ENCODE measurements around the gene KRTAP10-3. TPM values are rescaled to one million over a fixed set of nuclear protein-coding genes. Genes with fewer than 3 reads are reported as not detected.

KRTAP10-3 gene
- total and polyA plus RNA-seq, 9 of the 15 experiments (the other 6 are each of a cell fraction or from before 2014, with no cell fraction given): not detected

Other genes starting within 250 kb of the KRTAP10-3 start
Only the 7 nearest of the 20 such genes appear.
- gene KRTAP10-1, start 18.6 kb downstream of the KRTAP10-3 start, total RNA-seq (2014; rRNA removed): not detected in 2 replicates
- not detected in 2 replicates for gene KRTAP10-1, start 18.6 kb downstream of the KRTAP10-3 start, total RNA-seq (2014; rRNA removed; fragmentation: Illumina TruSeq; extraction: Trizol)
- not detected in 2 replicates for gene KRTAP10-1, start 18.6 kb downstream of the KRTAP10-3 start, total RNA-seq (2015; rRNA removed; fragmentation: Illumina TruSeq; extraction: Trizol)
- gene KRTAP10-1, start 18.6 kb downstream of the KRTAP10-3 start, total RNA-seq (2021): not detected in 2 replicates
- gene KRTAP10-1, start 18.6 kb downstream of the KRTAP10-3 start, polyA plus RNA-seq (2011; rRNA removed): not detected in 2 replicates
- gene KRTAP10-1, start 18.6 kb downstream of the KRTAP10-3 start, polyA plus RNA-seq (2014; fragmentation: Illumina TruSeq; extraction: Trizol): not detected in 2 replicates
- not detected for gene KRTAP10-1, start 18.6 kb downstream of the KRTAP10-3 start, polyA plus RNA-seq (2014; fragmentation: Nextera tagmentation; extraction: Ambion mirVana)
- not detected in 2 replicates for gene KRTAP10-1, start 18.6 kb downstream of the KRTAP10-3 start, polyA plus RNA-seq (2014; rRNA removed)
- not detected in 2 replicates for gene KRTAP10-2, start 7.3 kb downstream of the KRTAP10-3 start, total RNA-seq (2014; rRNA removed)
- not detected in 2 replicates for gene KRTAP10-2, start 7.3 kb downstream of the KRTAP10-3 start, total RNA-seq (2014; rRNA removed; fragmentation: Illumina TruSeq; extraction: Trizol)
- not detected in 2 replicates for gene KRTAP10-2, start 7.3 kb downstream of the KRTAP10-3 start, total RNA-seq (2015; rRNA removed; fragmentation: Illumina TruSeq; extraction: Trizol)
- gene KRTAP10-2, start 7.3 kb downstream of the KRTAP10-3 start, total RNA-seq (2021): not detected in 2 replicates
- gene KRTAP10-2, start 7.3 kb downstream of the KRTAP10-3 start, polyA plus RNA-seq (2011; rRNA removed): not detected in 2 replicates
- gene KRTAP10-2, start 7.3 kb downstream of the KRTAP10-3 start, polyA plus RNA-seq (2014; fragmentation: Illumina TruSeq; extraction: Trizol): not detected in 2 replicates
- gene KRTAP10-2, start 7.3 kb downstream of the KRTAP10-3 start, polyA plus RNA-seq (2014; fragmentation: Nextera tagmentation; extraction: Ambion mirVana): not detected
- not detected in 2 replicates for gene KRTAP10-2, start 7.3 kb downstream of the KRTAP10-3 start, polyA plus RNA-seq (2014; rRNA removed)
- gene KRTAP10-4, start 14.9 kb upstream of the KRTAP10-3 start, total RNA-seq (2014; rRNA removed): not detected in 2 replicates
- not detected in 2 replicates for gene KRTAP10-4, start 14.9 kb upstream of the KRTAP10-3 start, total RNA-seq (2014; rRNA removed; fragmentation: Illumina TruSeq; extraction: Trizol)
- gene KRTAP10-4, start 14.9 kb upstream of the KRTAP10-3 start, total RNA-seq (2015; rRNA removed; fragmentation: Illumina TruSeq; extraction: Trizol): not detected in 2 replicates
- not detected in 2 replicates for gene KRTAP10-4, start 14.9 kb upstream of the KRTAP10-3 start, total RNA-seq (2021)
- not detected in 2 replicates for gene KRTAP10-4, start 14.9 kb upstream of the KRTAP10-3 start, polyA plus RNA-seq (2011; rRNA removed)
- not detected in 2 replicates for gene KRTAP10-4, start 14.9 kb upstream of the KRTAP10-3 start, polyA plus RNA-seq (2014; fragmentation: Illumina TruSeq; extraction: Trizol)
- not detected for gene KRTAP10-4, start 14.9 kb upstream of the KRTAP10-3 start, polyA plus RNA-seq (2014; fragmentation: Nextera tagmentation; extraction: Ambion mirVana)
- gene KRTAP10-4, start 14.9 kb upstream of the KRTAP10-3 start, polyA plus RNA-seq (2014; rRNA removed): not detected in 2 replicates
- gene KRTAP10-5, start 21.8 kb upstream of the KRTAP10-3 start, total RNA-seq (2014; rRNA removed): not detected in 2 replicates
- not detected in 2 replicates for gene KRTAP10-5, start 21.8 kb upstream of the KRTAP10-3 start, total RNA-seq (2014; rRNA removed; fragmentation: Illumina TruSeq; extraction: Trizol)
- not detected in 2 replicates for gene KRTAP10-5, start 21.8 kb upstream of the KRTAP10-3 start, total RNA-seq (2015; rRNA removed; fragmentation: Illumina TruSeq; extraction: Trizol)
- not detected in 2 replicates for gene KRTAP10-5, start 21.8 kb upstream of the KRTAP10-3 start, total RNA-seq (2021)
- gene KRTAP10-5, start 21.8 kb upstream of the KRTAP10-3 start, polyA plus RNA-seq (2011; rRNA removed): not detected in 2 replicates
- not detected in 2 replicates for gene KRTAP10-5, start 21.8 kb upstream of the KRTAP10-3 start, polyA plus RNA-seq (2014; fragmentation: Illumina TruSeq; extraction: Trizol)
- not detected for gene KRTAP10-5, start 21.8 kb upstream of the KRTAP10-3 start, polyA plus RNA-seq (2014; fragmentation: Nextera tagmentation; extraction: Ambion mirVana)
- not detected in 2 replicates for gene KRTAP10-5, start 21.8 kb upstream of the KRTAP10-3 start, polyA plus RNA-seq (2014; rRNA removed)
- not detected in 2 replicates for gene KRTAP10-6, start 33.7 kb upstream of the KRTAP10-3 start, total RNA-seq (2014; rRNA removed)
- gene KRTAP10-6, start 33.7 kb upstream of the KRTAP10-3 start, total RNA-seq (2014; rRNA removed; fragmentation: Illumina TruSeq; extraction: Trizol): not detected in 2 replicates
- gene KRTAP10-6, start 33.7 kb upstream of the KRTAP10-3 start, total RNA-seq (2015; rRNA removed; fragmentation: Illumina TruSeq; extraction: Trizol): not detected in 2 replicates
- gene KRTAP10-6, start 33.7 kb upstream of the KRTAP10-3 start, total RNA-seq (2021): not detected in 2 replicates
- not detected in 2 replicates for gene KRTAP10-6, start 33.7 kb upstream of the KRTAP10-3 start, polyA plus RNA-seq (2011; rRNA removed)
- gene KRTAP10-6, start 33.7 kb upstream of the KRTAP10-3 start, polyA plus RNA-seq (2014; fragmentation: Illumina TruSeq; extraction: Trizol): not detected in 2 replicates
- gene KRTAP10-6, start 33.7 kb upstream of the KRTAP10-3 start, polyA plus RNA-seq (2014; fragmentation: Nextera tagmentation; extraction: Ambion mirVana): not detected
- not detected in 2 replicates for gene KRTAP10-6, start 33.7 kb upstream of the KRTAP10-3 start, polyA plus RNA-seq (2014; rRNA removed)
- not detected in 2 replicates for gene KRTAP10-7, start 41.8 kb upstream of the KRTAP10-3 start, total RNA-seq (2014; rRNA removed)
- not detected in 2 replicates for gene KRTAP10-7, start 41.8 kb upstream of the KRTAP10-3 start, total RNA-seq (2014; rRNA removed; fragmentation: Illumina TruSeq; extraction: Trizol)
- gene KRTAP10-7, start 41.8 kb upstream of the KRTAP10-3 start, total RNA-seq (2015; rRNA removed; fragmentation: Illumina TruSeq; extraction: Trizol): not detected in 2 replicates
- not detected in 2 replicates for gene KRTAP10-7, start 41.8 kb upstream of the KRTAP10-3 start, total RNA-seq (2021)
- not detected in 2 replicates for gene KRTAP10-7, start 41.8 kb upstream of the KRTAP10-3 start, polyA plus RNA-seq (2011; rRNA removed)
- gene KRTAP10-7, start 41.8 kb upstream of the KRTAP10-3 start, polyA plus RNA-seq (2014; fragmentation: Illumina TruSeq; extraction: Trizol): not detected in 2 replicates
- not detected for gene KRTAP10-7, start 41.8 kb upstream of the KRTAP10-3 start, polyA plus RNA-seq (2014; fragmentation: Nextera tagmentation; extraction: Ambion mirVana)
- gene KRTAP10-7, start 41.8 kb upstream of the KRTAP10-3 start, polyA plus RNA-seq (2014; rRNA removed): not detected in 2 replicates
- not detected in 2 replicates for gene KRTAP10-8, start 53.3 kb upstream of the KRTAP10-3 start, total RNA-seq (2014; rRNA removed)
- not detected in 2 replicates for gene KRTAP10-8, start 53.3 kb upstream of the KRTAP10-3 start, total RNA-seq (2014; rRNA removed; fragmentation: Illumina TruSeq; extraction: Trizol)
- gene KRTAP10-8, start 53.3 kb upstream of the KRTAP10-3 start, total RNA-seq (2015; rRNA removed; fragmentation: Illumina TruSeq; extraction: Trizol): not detected in 2 replicates
- gene KRTAP10-8, start 53.3 kb upstream of the KRTAP10-3 start, total RNA-seq (2021): not detected in 2 replicates
- not detected in 2 replicates for gene KRTAP10-8, start 53.3 kb upstream of the KRTAP10-3 start, polyA plus RNA-seq (2011; rRNA removed)
- not detected in 2 replicates for gene KRTAP10-8, start 53.3 kb upstream of the KRTAP10-3 start, polyA plus RNA-seq (2014; fragmentation: Illumina TruSeq; extraction: Trizol)
- gene KRTAP10-8, start 53.3 kb upstream of the KRTAP10-3 start, polyA plus RNA-seq (2014; fragmentation: Nextera tagmentation; extraction: Ambion mirVana): not detected
- gene KRTAP10-8, start 53.3 kb upstream of the KRTAP10-3 start, polyA plus RNA-seq (2014; rRNA removed): not detected in 2 replicates